GM19099 (cell line): ENCODE results near the gene ADAMTS16.

Experiments
- POLR2A ChIP-seq: IDR thresholded peaks from 3 replicates; pipeline ENCODE4 v1.6.1; 2011; ENCODE audit warnings: low read depth; ENCODE audit not compliant: insufficient read length; ENCODE audit errors: extremely low read depth

The ADAMTS16 gene

DNA sequence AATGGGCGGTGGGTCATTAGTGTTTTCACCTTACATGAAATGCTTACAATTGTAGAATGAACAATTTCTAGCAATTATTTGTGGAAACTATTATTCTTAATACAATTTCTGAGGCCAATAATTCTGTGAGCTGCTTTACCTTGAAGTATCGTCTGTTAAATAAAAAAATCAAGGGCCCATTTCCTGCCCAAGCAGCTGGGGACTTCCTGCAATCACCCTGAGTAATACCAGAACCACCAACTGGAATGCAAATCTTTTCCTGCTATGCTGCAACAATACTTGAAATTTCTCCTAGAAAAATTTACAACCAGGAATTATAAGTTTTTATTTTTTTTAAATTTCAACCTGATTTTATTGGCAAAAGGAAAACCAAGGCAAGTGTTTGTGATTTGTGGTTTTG, 52.6 kb downstream of the ADAMTS16 start:
- TF ChIP-seq POLR2A: no peak

DNA sequence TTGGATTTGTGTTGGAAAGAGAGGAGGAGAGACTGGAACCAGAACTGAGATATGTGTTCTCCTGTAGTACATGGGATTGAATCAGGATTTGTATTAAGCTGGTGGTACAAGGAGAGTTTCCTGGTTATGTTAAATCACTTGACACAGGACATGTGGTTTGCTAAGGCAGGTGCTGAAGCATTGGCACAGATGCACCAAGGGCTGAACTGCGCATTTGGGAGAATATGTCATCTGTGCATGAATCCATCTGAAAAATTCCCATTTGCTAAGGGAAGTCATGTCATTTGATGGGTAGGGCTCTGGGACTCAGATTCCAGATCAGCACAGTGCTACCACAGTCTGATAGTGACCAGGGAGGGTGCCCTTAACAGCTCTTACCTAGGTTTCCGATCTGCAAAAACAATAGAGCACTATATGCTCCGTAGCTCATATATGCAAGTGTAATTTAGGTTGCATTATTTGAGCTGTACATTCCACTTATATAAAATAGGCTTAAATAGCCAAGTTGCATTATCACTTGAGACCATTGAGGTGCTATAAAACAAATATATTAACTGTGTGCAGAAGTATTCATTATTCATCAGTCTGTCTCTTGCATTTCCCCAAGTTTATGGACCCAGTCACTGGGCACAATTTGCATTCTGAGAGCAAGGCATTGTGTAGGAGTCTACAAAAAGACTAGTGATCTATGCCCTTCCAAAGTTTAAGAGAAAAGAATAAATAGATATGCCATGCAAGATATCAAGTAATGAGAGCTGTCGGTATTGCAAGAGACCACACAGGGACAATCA, 55.2 kb downstream of the ADAMTS16 start:
- no peak for TF ChIP-seq POLR2A

DNA sequence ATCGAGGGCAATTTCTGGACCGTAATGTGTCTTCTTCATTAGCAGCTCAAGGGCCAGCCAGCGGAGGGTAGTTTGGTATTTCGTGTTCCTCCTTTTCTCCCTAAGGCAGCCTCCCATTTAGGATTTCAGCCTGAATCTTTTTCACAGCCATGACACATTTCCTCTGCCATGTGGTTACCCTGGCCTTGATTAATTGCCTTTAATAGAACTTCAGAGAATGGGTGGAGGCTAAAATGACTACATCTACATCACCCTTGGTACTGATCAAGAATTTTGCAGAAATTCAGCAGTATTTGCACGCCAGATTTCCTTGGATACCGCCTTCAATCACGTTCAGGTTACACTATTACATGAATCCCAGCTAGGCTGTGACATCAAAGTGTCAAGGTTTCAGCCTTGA, 58.0 kb downstream of the ADAMTS16 start:
- no peak for TF ChIP-seq POLR2A

DNA sequence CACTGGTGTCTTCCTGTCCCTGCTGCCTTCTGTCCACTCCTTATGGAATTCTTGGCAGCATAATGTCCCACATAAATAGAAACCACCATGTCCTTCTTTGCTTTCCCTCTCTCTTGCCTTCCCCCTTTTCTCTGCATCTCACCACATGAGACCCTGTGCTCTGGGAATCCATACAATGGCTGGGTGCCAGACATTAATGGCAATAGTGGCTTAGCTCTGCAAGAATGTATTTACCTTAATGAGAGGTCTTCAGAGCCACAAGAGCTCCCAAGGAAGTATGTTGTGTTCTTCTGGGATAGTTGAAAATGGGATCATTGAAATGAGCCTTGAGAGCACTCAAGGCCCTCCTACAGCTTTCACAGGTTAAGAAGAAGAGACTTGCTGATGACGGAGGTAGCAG, 58.7 kb downstream of the ADAMTS16 start:
- no peak for TF ChIP-seq POLR2A

DNA sequence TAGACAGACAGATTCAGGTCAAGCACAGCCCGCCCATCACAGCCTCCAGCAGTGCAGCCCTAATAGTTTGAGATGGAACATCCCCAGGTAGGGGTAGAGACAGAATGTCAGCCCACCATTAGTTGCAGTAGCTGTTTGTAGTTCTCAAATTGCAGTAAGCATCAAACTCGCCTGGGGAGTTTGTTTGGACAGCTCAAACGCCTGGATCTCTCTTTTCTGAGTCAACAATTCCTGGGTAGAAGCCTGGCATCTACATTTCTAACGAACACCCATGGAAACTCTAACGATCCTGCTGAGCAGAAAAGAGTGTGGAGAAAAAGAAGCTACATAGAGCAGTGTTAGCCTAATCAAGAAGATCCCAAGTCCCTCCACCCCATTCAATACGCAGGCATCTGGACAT, 59.4 kb downstream of the ADAMTS16 start:
- TF ChIP-seq POLR2A: no peak

DNA sequence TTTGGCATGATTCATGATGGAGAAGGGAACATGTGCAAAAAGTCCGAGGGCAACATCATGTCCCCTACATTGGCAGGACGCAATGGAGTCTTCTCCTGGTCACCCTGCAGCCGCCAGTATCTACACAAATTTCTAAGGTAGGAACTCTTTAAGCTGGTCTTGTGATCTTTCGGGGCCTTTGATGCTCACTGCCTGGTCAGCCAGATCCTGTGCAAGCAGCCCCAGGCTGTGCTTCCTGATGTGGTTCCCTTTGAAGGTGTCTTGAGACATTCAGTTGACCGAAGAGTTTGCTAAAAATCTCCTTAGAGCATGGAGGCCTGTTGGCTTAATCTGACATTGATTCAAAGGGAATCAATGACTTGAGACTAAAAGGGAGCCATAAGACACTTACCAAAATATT, 60.0 kb downstream of the ADAMTS16 start:
- TF ChIP-seq POLR2A: no peak

DNA sequence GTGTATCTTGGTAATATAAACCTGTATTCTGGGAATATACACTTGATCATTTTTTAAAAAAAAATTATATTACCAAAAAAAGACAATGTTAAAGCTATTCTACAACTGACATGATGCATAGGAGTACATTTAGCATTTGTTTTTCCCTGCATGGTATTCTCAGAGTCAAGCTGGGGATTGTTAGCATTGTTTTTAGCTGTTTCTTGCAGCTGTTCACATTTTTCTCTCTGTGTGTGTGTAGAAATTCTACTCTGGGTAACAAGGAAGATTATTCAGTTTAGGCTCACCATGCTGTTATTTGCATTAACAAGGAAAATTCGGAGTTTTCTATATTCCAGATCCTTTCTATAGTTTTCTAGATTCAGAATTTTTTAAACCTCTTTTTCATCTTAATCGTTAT, 62.2 kb downstream of the ADAMTS16 start:
- TF ChIP-seq POLR2A: no peak

DNA sequence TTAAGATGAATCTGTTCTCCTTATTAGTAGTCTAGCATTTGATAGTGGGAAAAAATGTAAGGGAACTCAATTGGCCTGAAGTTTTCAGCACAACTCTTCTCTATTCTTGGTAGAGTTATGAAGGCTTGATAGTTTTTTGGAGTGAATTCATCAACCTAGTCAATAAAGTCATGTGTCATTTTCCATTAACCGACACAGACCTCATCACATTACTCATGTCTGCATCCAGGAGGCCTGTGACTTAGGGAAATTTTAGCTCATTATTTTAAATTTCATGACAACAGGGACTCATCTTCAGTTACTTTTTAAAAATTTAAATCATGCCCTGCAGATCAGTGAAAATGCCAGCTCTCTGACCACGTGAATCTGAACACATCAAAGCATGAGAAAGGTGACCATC, 63.3 kb downstream of the ADAMTS16 start:
- TF ChIP-seq POLR2A: no peak

DNA sequence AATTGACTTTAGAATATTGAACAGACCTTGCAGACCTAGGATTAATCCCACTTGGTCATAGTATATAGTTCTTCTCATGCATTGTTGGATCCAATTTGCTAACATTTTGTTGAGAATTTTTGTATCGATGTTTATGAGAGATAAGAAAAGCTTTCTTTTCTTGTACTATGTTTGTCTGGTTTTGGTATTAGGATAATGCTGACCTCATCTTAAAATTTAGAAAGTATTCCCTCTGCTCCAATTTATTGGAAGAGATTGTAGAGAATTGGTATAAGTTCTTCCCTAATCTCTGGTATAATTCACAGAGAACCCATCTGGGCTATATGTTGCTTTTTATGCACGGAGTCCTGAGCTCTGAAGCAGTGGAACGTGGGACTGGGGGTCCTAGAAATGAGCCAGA, 67.7 kb downstream of the ADAMTS16 start:
- no peak for TF ChIP-seq POLR2A

DNA sequence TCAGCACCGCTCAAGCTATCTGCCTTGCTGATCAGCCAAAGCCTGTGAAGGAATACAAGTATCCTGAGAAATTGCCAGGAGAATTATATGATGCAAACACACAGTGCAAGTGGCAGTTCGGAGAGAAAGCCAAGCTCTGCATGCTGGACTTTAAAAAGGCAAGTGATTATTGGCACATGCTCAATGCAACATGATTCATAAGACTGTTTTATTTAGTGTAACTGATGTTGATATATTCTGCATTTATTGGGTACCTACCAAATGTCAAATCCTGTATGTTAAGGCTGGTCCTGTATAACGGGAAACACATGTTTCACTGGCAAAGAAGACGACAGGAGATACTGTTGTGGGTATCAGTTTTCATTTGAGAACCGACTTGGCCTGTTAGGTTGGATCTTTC, 69.0 kb downstream of the ADAMTS16 start:
- TF ChIP-seq POLR2A: no peak

DNA sequence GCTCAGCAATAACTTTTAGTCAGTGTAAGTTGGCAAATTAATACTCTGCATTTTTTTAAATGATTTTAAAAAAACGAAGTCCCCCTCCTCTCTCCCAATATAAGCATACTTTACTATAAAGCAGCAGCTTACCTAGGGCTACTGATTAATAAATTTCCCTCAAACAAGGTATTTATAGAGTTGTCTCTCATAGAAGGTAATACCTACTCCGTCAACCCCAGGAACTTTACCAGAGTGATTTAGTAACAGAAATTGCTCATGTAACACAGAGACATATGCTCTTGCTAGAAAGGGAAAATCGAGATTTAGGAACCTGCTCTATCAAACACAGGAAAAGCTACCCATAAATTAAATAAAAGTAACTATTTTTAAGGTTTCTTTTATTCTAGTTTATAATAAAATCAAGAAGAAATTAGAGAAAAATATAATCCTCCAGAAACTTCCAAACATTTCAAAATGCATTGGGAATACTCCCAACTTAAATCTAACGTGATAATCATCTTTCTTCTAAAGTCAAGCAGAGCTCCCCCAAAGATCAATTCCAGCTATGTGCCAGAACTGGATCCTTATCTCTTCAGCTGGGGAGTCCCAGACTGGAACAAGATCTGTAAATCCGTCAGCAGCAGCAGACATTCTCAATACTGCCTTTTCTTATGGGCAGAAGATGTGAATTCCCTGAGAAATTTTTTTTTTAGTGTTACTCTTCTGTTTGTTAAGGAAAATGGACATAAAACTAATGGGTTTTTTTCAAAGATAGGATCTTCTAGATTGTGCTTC, 69.6 kb downstream of the ADAMTS16 start:
- TF ChIP-seq POLR2A: no peak

DNA sequence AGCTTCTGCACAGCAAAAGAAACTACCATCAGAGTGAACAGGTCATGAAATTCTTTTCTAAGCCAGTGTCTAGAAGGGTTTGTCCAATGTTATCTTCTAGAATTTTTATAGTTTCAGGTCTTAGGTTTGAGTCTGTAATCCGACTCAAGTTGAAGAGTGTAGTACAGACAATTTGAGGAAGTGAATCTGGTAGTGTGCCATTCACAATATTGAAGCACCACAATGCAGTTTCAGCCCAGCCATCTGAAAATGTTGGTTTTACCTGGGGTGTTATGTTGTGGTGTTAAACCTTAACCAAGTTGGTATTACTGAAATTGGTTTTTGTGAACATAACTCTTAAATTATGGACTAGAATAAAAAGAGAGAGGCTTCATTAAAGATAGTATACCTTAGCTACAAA, 77.2 kb downstream of the ADAMTS16 start:
- no peak for TF ChIP-seq POLR2A

DNA sequence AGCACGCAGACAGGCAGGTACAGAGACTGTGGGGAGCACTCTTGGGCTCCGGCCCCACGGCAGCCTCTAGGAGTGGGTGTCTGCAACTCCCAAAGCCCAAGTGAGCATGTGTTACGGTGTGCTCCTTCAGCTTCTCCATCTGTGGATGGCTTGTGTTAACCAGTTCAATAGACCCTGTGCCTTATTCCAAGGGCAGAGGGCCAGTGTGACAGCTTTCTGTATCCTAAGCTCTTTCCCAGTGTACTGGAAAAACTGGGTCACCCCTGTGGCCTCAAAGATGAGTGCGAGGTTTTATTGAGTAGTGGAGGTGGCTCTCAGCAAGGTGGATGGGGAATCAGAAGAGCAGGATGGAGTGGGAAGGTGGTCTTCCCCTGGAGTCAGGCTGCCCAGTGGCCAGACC, 78.3 kb downstream of the ADAMTS16 start:
- no peak for TF ChIP-seq POLR2A

DNA sequence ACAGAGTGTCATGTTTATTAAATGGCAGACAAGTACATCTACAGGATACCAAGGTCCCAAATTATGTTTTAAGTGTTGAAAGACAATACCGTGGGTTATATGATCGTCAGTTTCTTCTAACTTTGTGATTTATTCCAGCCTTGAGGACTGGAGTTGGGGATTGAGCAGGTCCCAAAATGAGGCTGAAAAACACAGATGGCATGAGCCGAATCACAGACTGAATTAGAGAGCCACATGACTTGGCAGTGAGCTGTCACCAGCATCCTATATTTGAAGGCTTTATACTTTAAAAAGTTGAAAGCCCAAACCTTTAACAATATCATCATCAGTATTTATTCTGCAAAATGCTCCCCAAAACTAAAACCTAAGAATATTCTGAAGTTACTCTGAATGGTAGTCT, 79.4 kb downstream of the ADAMTS16 start:
- no peak for TF ChIP-seq POLR2A

DNA sequence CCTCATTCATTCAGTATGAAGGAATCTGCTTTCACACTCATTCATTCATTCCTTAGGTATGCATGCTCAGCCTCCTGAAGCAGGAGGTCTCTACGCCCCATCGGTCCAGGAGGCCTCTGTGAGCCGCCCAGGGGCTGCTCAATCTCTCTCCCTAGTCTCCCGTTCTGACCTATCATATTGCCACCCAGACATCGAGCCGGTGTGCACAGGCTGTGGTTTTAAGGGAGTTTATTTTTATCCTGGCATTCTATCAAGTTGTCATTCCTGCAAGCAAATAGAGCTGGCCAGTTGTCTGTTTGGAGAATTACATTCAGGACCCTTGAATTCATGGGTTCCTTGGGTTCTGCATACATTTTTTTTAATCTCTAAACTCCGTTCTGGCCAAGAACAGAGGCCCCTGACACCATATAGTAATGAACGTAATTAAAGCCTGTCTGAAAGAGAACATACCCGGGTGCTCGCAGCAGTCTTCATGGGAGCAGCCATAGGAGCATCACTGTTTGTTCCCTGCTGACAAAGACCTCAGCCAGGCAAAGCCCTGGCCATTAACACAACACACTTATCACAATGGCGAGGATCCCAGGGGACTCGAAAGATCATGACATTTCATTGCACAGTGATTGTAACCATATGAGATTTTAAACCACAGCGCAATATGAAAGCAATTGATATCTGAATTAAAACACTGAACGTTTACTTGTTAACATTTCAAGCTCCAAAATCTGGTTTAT, 80.9 kb downstream of the ADAMTS16 start:
- TF ChIP-seq POLR2A: no peak

DNA sequence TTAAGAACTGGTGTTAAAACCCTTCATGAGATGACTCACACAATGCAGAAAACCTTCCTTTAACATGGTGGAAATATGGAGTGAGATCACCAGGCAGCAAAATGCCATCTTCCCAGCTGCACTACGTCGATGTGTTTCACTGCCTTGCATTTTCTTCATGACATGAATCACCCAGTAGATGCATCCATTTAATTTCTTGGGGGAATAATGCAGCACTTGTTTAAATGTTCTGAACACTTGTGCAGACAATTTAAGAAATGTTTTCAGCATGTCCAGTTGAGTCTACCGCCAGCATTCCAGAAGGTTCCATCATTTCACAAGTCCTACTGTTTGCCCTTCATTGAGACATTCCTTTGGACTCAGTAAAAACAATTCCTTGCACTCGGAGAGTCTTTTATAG, 81.6 kb downstream of the ADAMTS16 start:
- no peak for TF ChIP-seq POLR2A
